ENCODE results near the gene TBC1D1.

DNA sequence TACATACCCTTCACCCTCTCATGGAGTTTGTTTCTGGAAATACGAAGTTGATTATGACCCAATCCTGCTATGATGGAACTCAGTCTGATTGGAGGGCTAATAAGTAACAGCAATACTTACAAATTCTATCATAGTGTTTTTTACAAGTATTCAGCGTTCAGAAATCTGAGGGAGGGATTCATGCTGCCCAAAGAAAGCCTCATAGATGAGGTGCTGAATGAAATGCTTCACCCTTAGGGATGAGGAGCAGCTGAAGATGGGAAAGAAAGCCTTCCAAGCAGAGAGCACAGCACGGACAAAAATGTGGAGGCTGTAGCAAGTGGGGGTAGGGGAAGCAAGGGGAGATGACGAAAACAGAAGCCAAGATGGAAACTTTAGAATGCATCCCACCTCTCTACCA lies 27.9 kb upstream of the TBC1D1 start:
- TF ChIP-seq EZH2 (IDR thresholded peaks at IDR 0.05; ENCODE audit: insufficient read depth, low read length) = no peak
- TF ChIP-seq, protein P1, sequence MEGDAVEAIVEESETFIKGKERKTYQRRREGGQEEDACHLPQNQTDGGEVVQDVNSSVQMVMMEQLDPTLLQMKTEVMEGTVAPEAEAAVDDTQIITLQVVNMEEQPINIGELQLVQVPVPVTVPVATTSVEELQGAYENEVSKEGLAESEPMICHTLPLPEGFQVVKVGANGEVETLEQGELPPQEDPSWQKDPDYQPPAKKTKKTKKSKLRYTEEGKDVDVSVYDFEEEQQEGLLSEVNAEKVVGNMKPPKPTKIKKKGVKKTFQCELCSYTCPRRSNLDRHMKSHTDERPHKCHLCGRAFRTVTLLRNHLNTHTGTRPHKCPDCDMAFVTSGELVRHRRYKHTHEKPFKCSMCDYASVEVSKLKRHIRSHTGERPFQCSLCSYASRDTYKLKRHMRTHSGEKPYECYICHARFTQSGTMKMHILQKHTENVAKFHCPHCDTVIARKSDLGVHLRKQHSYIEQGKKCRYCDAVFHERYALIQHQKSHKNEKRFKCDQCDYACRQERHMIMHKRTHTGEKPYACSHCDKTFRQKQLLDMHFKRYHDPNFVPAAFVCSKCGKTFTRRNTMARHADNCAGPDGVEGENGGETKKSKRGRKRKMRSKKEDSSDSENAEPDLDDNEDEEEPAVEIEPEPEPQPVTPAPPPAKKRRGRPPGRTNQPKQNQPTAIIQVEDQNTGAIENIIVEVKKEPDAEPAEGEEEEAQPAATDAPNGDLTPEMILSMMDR (IDR thresholded peaks at IDR 0.05; ENCODE audit: insufficient read depth, low read depth, low read length) = no peak

All from astrocyte (in vitro differentiated cells and primary cell).